ENCODE data around the gene SSPN.
"Not testable (repeated sequence)": the region's sequence is repeated elsewhere in the genome, so short reads cannot be mapped to it uniquely, and the experiment has no call there.

SSPN gene

GRCh38 chr12:26229910-26230309, 34.5 kb downstream of the SSPN start:
- no peak for DNase-seq (ENCODE audit: low spot score)

GRCh38 chr12:26231470-26231869, 36.1 kb downstream of the SSPN start:
- no peak for DNase-seq (ENCODE audit: low spot score)

- no peak for DNase-seq (ENCODE audit: low spot score)
These were observed 36.5 kb downstream of the SSPN start for GRCh38 chr12:26231921-26232320.

- peak; percentile 93 for DNase-seq (ENCODE audit: low spot score)
These were observed 38.3 kb downstream of the SSPN start for GRCh38 chr12:26233631-26234030.

GRCh38 chr12:26235465-26235864, 40.1 kb downstream of the SSPN start:
- DNase-seq (ENCODE audit: low spot score): not testable (repeated sequence)

GRCh38 chr12:26238341-26239121, 43.2 kb downstream of the SSPN start:
- DNase-seq (ENCODE audit: low spot score): no peak

- peak; percentile 48 for DNase-seq (ENCODE audit: low spot score)
These were observed 43.9 kb downstream of the SSPN start for GRCh38 chr12:26239122-26239851.

GRCh38 chr12:26239852-26240815, 44.8 kb downstream of the SSPN start:
- peak; percentile 43 for DNase-seq (ENCODE audit: low spot score)

GRCh38 chr12:26241080-26241479, 45.7 kb downstream of the SSPN start:
- DNase-seq (ENCODE audit: low spot score): no peak

GRCh38 chr12:26242683-26243082, 47.3 kb downstream of the SSPN start:
- DNase-seq (ENCODE audit: low spot score): no peak

- no peak for DNase-seq (ENCODE audit: low spot score)
These were observed 49.1 kb downstream of the SSPN start for GRCh38 chr12:26244503-26244902.

GRCh38 chr12:26245175-26245942, 50.0 kb downstream of the SSPN start:
- no peak for DNase-seq (ENCODE audit: low spot score)

- no peak for DNase-seq (ENCODE audit: low spot score)
These were observed 51.3 kb downstream of the SSPN start for GRCh38 chr12:26246483-26247164.

- no peak for DNase-seq (ENCODE audit: low spot score)
These were observed 52.5 kb downstream of the SSPN start for GRCh38 chr12:26247873-26248272.

GRCh38 chr12:26250801-26251200, 55.4 kb downstream of the SSPN start:
- no peak for DNase-seq (ENCODE audit: low spot score)

GRCh38 chr12:26251600-26251999, 56.2 kb downstream of the SSPN start:
- DNase-seq (ENCODE audit: low spot score): no peak

- no peak for DNase-seq (ENCODE audit: low spot score)
These were observed 57.6 kb downstream of the SSPN start for GRCh38 chr12:26252946-26253345.

GRCh38 chr12:26255893-26256645, 60.7 kb downstream of the SSPN start:
- no peak for DNase-seq (ENCODE audit: low spot score)

- DNase-seq (ENCODE audit: low spot score): no peak
These were observed 69.0 kb downstream of the SSPN start for GRCh38 chr12:26264215-26264838.

GRCh38 chr12:26265606-26266005, 70.2 kb downstream of the SSPN start:
- no peak for DNase-seq (ENCODE audit: low spot score)

Data from cerebellar cortex (tissue), 1 donor.